Muscle layer of colon (tissue), 2 donors: ENCODE results near the gene ZNF892.
"Not testable (repeated sequence)": the region's sequence is repeated elsewhere in the genome, so short reads cannot be mapped to it uniquely, and the experiment has no call there.

Experiments
- H3K27ac ChIP-seq: one replicate; pipeline ENCODE4 v1.7.0; 2013; ENCODE audit warnings: low read depth, mild to moderate bottlenecking, low read length, moderate library complexity
- H3K27me3 ChIP-seq, 2 donors: one replicate each; pipeline ENCODE4 v1.7.0; 2013; ENCODE audit warnings: low read length in 2 of 2, mild to moderate bottlenecking in 2 of 2; ENCODE audit not compliant: insufficient read depth in 2 of 2, control insufficient read depth in 1 of 2
- H3K36me3 ChIP-seq: one replicate; pipeline ENCODE4 v1.7.0; 2013; ENCODE audit warnings: mild to moderate bottlenecking, low read length; ENCODE audit not compliant: insufficient read depth
- H3K4me1 ChIP-seq: one replicate; pipeline ENCODE4 v1.7.0; 2013; ENCODE audit warnings: mild to moderate bottlenecking, low read length; ENCODE audit not compliant: insufficient read depth
- H3K4me3 ChIP-seq, 2 donors: one replicate each; pipeline ENCODE4 v1.7.0; 2013; ENCODE audit warnings: low read length in 2 of 2, low read depth in 1 of 2, mild to moderate bottlenecking in 1 of 2, moderate library complexity in 1 of 2
- H3K9ac ChIP-seq: one replicate; pipeline ENCODE4 v1.7.0; 2013; ENCODE audit warnings: low read length
- H3K9me3 ChIP-seq: one replicate; pipeline ENCODE4 v1.7.0; 2013; ENCODE audit warnings: mild to moderate bottlenecking, low read length
- donor health status: abdominal sarcoma.
- donor health status: Adenocarcinoma of cecum.

ZNF892 gene

DNA sequence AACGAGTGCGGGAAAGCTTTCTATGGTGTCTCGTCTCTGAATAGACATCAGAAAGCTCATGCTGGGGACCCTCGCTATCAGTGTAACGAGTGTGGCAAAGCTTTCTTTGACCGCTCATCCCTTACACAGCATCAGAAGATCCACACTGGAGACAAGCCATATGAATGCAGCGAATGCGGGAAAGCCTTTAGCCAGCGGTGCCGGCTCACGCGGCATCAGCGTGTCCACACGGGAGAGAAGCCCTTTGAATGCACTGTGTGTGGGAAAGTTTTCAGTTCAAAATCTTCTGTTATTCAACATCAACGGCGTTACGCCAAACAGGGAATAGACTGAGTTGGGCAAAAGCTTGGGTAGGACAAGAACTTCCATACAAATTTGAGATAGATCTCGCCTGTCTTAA, 25.5 kb upstream of the ZNF892 start:
- H3K9me3 ChIP-seq, result peaks cover 5% of the 10 kb centered on the region
- no peaks in the 10 kb centered on the region for H3K27me3 ChIP-seq
- H3K4me3 ChIP-seq, result no peak overlapping the region
- H3K36me3 ChIP-seq, result peaks cover 42% of the 10 kb centered on the region
- no peak overlapping the region for H3K9ac ChIP-seq
- H3K4me1 ChIP-seq, result no peaks in the 10 kb centered on the region
- H3K27ac ChIP-seq, result no peak overlapping the region

DNA sequence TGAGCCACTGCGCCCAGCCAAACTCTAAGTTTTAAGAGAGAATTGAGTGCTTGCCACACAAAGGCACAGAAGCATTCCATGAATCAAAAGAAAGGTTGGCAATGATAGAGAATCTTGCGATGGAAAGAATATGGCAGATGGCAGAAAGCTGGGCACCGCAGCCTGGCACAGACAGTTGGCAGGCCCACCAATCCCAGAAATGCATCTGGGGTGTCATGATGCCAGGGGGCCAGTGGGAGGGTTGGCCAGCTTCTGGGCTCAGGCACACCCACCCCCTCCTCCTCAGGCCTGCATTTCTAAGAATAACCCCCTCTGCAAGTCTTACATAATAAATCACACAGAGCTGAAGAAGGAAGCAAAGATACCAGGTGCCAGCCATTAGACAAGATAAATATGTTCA, 22.1 kb upstream of the ZNF892 start:
- Histone ChIP-seq H3K4me1 (no peaks in the 10 kb centered on the region), H3K9me3 (peaks cover 5% of the 10 kb centered on the region), H3K4me3 (no peak overlapping the region), H3K36me3 (peaks cover 31% of the 10 kb centered on the region), H3K27me3 (no peaks in the 10 kb centered on the region), H3K9ac (no peak overlapping the region), H3K27ac (no peak overlapping the region)

GRCh38 chr2:95185973-95186372, 21.3 kb upstream of the ZNF892 start:
- Histone ChIP-seq H3K27ac (no peak overlapping the region), H3K9ac (no peak overlapping the region), H3K4me3 (no peak overlapping the region)

DNA sequence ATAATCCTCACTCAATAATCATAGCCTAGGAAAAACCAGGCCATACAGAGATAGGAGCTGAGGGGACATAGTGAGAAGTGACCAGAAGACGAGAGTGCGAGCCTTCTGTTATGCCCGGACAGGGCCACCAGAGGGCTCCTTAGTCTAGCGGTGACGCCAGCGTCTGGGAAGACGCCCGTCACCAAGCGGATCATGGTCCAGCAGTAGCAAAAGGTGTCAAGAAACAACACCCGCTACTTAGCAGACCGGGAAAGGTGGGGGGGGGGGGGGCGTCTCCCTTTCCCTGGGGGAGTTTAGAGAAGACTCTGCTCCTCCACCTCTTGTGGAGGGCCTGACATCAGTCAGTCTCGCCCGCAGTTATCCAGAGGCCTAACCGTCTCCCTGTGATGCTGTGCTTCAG, 14.4 kb upstream of the ZNF892 start:
- not testable (repeated sequence) for H3K36me3 ChIP-seq, H3K27me3 ChIP-seq, H3K27ac ChIP-seq, H3K9ac ChIP-seq, H3K4me3 ChIP-seq, H3K4me1 ChIP-seq, H3K9me3 ChIP-seq

More at GRCh38 chr2:95185973-95186372, 21.3 kb upstream of the ZNF892 start:
- no peaks in the 10 kb centered on the region for H3K4me1 ChIP-seq
- peaks cover 23% of the 10 kb centered on the region for H3K36me3 ChIP-seq
- peaks cover 5% of the 10 kb centered on the region for H3K9me3 ChIP-seq
- H3K27me3 ChIP-seq, result no peaks in the 10 kb centered on the region

DNA sequence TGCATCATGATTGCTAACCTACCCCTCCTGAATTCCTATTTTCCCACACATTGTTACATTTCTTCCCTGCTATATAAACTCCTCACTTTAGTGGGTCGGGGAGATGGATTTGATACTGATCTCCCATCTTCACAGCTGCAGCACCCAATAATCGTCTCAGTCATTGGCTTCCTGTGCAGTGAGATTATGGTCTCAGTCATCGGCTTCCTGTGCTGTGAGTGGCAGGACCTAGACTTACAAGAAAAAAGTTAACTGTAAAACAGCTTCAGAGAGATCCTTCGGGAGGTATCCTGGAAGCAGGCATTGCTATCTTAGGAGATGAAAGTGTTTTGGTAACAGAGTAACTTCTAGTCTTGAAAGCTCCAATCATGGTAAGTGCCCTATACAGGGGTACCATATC, 3.4 kb upstream of the ZNF892 start:
- Histone ChIP-seq H3K27me3 (no peaks in the 10 kb centered on the region), H3K9ac (no peak overlapping the region), H3K27ac (no peak overlapping the region), H3K9me3 (no peaks in the 10 kb centered on the region), H3K4me1 (peaks cover 21% of the 10 kb centered on the region), H3K4me3 (no peak overlapping the region), H3K36me3 (no peaks in the 10 kb centered on the region)

DNA sequence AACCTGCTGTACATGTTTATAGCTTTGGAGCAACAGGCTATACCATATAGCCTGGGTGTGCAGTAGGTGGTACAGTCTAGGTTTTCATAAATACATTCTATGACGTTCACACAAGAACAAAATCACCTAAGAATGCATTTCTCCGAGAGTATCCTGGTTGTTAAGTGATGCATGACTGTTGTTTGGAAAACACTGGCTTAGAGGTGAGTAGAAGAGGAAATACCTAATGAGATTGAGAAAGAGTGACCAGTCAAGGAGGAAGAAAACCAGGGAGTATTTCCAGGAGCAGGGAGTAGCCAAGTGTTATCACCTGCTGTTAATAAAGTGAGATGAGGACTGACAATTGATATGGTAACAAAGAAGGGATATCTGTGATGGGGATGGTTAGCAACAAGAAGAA, 2.9 kb upstream of the ZNF892 start:
- Histone ChIP-seq H3K27me3 (no peaks in the 10 kb centered on the region), H3K9me3 (no peaks in the 10 kb centered on the region), H3K4me1 (peaks cover 21% of the 10 kb centered on the region), H3K9ac (no peak overlapping the region), H3K36me3 (peaks cover under 1% of the 10 kb centered on the region), H3K4me3 (no peak overlapping the region), H3K27ac (no peak overlapping the region)

DNA sequence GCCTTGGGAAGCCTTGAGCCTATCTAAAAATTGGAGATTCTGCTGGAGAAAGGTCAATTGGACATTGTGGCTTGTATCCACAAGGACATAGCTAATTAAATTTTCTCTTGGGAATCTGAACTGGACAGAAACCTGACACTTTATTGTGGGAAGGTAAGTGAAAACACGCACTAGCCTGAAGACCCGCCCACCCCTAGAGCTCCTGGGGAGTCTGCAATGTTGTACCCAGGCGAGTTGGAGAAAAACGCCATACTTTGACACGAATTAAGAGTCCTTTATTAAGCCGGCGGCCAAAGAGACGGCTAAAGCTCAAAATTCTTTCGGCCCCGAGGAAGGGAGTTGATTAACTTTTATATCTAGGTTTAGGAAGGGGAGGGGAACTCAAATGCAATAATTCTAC, 1.2 kb upstream of the ZNF892 start:
- peaks cover 21% of the 10 kb centered on the region for H3K4me1 ChIP-seq
- no peak overlapping the region for H3K9ac ChIP-seq
- H3K27me3 ChIP-seq, result no peaks in the 10 kb centered on the region
- H3K4me3 ChIP-seq, result peak overlapping the region in 1 of 2 donors; percentile 81
- H3K27ac ChIP-seq, result no peak overlapping the region
- peaks cover 9% of the 10 kb centered on the region for H3K36me3 ChIP-seq
- H3K9me3 ChIP-seq, result no peaks in the 10 kb centered on the region

GRCh38 chr2:95208106-95208505, 785 bp downstream of the ZNF892 start:
- Histone ChIP-seq H3K9ac (peak overlapping the region; percentile 74), H3K4me1 (peaks cover 21% of the 10 kb centered on the region), H3K36me3 (peaks cover 28% of the 10 kb centered on the region), H3K27ac (no peak overlapping the region), H3K9me3 (peaks cover 20% of the 10 kb centered on the region), H3K27me3 (no peaks in the 10 kb centered on the region), H3K4me3 (peak overlapping the region; percentile 79 to 81)

GRCh38 chr2:95215018-95215612, 7.8 kb downstream of the ZNF892 start:
- Histone ChIP-seq H3K27ac (no peak overlapping the region), H3K36me3 (peaks cover 69% of the 10 kb centered on the region), H3K9me3 (peaks cover 84% of the 10 kb centered on the region), H3K27me3 (no peaks in the 10 kb centered on the region), H3K4me3 (peak overlapping the region; percentile 20 to 47), H3K4me1 (no peaks in the 10 kb centered on the region), H3K9ac (no peak overlapping the region)

DNA sequence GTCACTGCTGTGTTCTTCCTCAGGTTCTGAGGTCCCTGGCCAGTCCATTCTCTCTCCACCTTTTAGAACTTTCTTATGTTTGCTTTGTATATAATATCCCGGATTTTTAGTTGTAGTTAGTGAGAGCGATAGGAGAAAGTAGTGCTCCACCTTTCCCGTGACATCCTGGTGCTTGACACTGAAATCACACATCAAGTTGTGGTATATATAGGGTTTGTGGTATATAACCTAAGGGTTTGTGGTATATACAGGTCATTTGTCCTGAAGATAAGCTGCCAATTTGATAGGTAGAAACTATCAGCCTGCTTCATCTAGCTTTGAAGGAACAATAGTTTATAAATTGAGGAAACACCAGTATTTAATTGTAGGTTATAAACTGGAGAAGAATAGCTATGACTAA, 13.1 kb downstream of the ZNF892 start:
- no peaks in the 10 kb centered on the region for H3K27me3 ChIP-seq
- H3K4me1 ChIP-seq, result no peaks in the 10 kb centered on the region
- no peak overlapping the region for H3K4me3 ChIP-seq
- no peak overlapping the region for H3K27ac ChIP-seq
- H3K9ac ChIP-seq, result no peak overlapping the region
- H3K9me3 ChIP-seq, result peaks cover 64% of the 10 kb centered on the region
- peaks cover 22% of the 10 kb centered on the region for H3K36me3 ChIP-seq

DNA sequence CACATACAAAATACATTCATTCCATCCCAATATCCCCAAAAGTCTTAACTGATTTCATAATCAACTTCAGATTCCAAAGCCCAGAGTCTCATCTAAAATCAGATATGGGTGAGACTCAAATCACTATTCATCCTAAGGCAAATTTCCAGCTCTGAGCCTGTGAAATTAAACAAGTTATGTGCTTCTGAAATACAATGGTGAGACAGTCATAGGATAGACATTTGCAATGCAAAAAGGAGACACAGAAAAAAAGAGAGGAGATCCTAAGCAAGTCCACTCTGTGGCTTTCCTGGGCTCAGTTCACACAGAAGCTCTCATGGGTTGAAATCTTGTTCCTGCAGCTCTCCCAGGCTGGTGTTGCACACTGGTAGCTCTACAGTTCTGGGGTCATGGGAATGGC, 18.3 kb downstream of the ZNF892 start:
- no peak overlapping the region for H3K9ac ChIP-seq
- no peaks in the 10 kb centered on the region for H3K4me1 ChIP-seq
- H3K36me3 ChIP-seq, result no peaks in the 10 kb centered on the region
- no peaks in the 10 kb centered on the region for H3K27me3 ChIP-seq
- H3K4me3 ChIP-seq, result no peak overlapping the region
- no peak overlapping the region for H3K27ac ChIP-seq
- peaks cover 18% of the 10 kb centered on the region for H3K9me3 ChIP-seq

- Histone ChIP-seq H3K27ac (no peak overlapping the region), H3K27me3 (no peaks in the 10 kb centered on the region), H3K36me3 (no peaks in the 10 kb centered on the region), H3K9ac (no peak overlapping the region), H3K9me3 (peaks cover 5% of the 10 kb centered on the region), H3K4me3 (no peak overlapping the region), H3K4me1 (no peaks in the 10 kb centered on the region)
Observed at GRCh38 chr2:95231723-95232122, 24.4 kb downstream of the ZNF892 start.
